GM03348 (cell line): ENCODE results near the gene NLRC5.
"Not testable (repeated sequence)": the region's sequence is repeated elsewhere in the genome, so short reads cannot be mapped to it uniquely, and the experiment has no call there.

Source experiments
- DNase-seq: peaks from one replicate; pipeline ENCODE4 v3.0.0; 2012; ENCODE audit warnings: low spot score

NLRC5 gene

DNA sequence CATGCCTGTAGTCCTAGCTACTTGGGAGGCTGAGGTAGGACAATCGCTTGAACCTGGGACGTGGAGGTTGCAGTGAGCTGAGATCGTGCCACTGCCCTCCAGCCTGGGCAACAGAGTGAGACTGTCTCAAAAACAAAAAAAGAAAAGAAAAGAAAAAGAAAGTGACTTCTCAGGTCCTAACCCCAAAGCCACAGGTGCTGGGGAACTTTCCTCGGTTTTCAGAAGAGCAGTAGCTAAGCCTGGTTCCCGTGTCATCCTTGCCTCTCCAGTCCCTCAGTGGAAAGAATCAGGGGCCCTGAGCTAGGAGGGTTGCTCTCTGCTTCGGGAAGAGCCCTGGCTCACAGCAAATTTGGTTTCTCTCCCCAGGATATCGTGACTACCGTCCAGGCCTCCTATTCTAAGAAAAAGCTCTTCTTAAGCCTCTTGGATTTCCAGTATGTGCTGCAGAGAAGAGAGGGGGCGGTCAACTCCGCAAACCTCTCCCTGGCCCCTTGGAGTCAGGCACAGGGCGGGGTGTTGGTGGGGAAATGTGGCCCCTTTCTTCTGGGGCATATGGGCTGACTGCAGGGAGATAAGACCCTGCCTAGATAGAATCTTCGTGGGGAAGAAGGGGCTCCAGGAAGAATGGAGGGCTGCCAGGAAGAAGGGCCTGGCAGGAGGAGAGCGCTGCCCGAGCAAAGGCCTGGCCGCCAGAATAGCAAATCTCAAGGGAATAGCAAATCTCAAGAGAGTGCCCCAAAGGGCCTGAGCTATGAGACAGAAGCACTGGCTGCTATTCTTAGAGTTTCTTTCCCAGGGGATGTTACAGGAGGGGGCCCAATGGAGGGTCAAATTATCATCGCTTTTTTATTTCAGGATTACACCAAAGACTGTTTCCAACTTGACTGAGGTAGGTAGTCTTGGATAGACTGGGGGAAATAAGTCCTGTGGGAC is 8.3 kb upstream of the NLRC5 start:
- no peak for DNase-seq

DNA sequence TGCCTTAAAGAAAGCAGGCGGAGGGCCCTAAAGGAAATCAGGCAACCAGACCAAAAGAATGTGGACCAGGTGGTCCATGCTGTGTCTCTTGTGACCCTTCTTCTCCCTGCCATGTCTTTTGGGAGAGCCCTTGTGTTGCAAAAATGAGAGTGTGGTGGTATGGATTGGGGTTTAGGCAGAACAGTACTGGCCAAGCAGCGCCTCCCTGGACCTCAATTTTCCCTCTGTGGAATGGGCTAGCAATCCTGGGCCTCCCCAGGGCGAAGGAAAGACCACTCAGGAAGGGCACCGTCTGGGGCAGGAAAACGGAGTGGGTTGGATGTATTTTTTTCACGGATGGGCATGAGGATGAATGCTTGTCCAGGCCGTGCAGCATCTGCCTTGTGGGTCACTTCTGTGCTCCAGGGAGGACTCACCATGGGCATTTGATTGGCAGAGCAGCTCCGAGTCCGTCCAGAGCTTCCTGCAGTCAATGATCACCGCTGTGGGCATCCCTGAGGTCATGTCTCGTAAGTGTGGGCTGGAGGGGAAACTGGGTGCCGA is 7.6 kb upstream of the NLRC5 start:
- DNase-seq, result no peak

DNA sequence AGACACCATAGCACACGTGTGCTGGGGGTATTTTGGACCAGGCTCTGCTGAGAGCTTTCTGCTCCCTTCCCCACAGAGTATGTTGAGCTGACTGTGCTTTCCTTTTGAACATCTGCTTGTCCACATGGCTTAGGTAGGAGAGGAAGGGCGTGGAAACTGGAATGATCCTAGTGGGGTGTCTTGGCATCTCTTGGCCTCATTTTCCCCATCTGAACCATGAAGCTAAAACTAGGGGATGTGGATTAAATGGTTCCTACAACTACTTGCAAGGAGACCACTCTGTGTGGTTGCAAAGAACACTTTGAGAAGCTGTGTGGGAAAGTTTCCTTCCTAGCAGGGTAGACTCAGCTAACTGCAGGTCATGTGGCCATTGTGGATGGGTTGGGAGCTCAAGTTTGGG is 6.7 kb upstream of the NLRC5 start:
- no peak for DNase-seq

DNA sequence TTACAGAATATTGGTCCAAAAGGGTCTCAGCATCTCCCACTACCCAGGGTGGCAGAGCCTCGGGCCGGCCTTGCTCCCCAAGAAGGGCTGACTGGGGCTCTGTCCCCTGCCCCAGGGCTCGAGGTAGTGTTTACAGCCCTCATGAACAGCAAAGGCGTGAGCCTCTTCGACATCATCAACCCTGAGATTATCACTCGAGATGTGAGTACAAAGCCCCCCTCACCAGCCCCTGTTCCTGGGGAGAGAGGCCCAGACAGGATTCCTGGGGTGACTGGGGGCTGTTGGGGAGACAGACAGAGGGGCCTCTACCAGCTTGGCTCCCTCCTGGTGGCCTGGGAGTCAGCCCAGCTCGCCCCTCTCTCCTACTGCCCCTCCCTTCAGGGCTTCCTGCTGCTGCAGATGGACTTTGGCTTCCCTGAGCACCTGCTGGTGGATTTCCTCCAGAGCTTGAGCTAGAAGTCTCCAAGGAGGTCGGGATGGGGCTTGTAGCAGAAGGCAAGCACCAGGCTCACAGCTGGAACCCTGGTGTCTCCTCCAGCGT is 6.1 kb upstream of the NLRC5 start:
- no peak for DNase-seq

DNA sequence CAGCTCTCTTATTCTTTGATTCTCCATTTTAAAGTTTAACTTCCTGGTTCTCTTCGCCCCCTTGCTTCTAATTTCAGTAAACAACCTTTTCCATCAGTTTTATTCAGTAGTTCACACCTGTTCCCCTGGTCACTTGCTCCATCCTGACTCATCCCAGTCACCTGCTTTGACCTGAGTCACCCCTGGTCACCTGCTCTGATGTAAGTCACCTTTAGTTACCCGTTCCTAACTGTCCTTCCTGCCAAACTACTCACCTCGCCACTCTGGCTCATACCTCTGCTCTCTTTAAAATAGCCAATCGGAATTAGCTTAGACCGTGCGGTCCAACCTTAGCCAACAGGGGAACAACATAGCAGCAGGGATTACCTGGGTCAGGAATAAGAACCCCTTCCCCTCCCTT is 4.7 kb upstream of the NLRC5 start:
- DNase-seq, result no peak

DNA sequence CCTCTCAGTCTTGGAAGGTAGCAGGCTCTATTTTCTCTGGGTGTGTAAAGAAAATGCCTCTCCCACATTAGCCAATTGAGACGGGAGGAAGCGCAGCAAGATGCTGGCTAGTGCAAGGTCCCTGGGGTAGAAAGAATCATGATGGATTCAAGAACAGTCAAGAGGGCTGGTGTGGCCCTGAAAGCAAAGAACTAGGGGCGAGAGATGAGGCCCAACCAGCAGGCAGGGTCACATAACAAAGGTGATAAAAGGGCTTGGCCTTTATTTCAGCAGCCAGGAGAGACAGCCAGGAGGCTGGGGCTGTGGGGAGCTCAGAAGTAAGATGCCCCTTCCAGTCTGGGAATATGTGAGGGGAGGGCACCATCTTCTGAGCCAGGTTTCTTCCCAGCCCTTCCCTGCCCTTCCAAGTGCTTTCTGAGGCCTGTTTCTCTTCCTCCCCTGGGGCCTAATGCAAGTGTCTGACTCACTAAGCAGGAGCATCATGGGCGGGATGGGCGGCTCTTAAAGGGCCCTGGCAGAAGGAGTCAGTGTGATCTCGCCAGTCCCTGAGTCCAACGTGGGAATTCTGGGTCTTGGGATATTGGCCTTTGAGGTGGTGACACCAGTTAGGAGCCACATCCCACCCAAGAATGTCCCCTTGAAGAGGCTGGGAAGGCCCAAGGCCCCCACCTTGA is 3.9 kb upstream of the NLRC5 start:
- peak; percentile 94 for DNase-seq

DNA sequence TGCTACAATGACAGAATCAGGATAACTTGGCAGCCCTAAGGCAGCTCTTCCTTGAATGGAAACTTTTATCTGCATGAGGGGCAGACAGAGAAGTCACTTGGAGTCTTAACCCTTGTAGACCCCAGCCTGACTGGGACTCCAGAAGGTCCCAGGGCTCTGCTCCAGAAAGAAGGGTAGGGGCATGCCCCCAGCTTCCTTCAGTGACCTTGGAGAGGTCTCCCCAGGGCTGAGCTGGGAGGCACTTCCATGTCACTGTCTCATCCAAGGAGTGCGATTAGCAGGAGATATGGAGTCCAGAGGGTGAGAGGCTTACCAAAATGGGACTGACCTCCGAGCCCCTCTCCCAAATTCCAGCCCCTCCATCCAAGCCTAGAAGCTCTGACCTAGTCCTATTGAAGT is 3.4 kb upstream of the NLRC5 start:
- no peak for DNase-seq

DNA sequence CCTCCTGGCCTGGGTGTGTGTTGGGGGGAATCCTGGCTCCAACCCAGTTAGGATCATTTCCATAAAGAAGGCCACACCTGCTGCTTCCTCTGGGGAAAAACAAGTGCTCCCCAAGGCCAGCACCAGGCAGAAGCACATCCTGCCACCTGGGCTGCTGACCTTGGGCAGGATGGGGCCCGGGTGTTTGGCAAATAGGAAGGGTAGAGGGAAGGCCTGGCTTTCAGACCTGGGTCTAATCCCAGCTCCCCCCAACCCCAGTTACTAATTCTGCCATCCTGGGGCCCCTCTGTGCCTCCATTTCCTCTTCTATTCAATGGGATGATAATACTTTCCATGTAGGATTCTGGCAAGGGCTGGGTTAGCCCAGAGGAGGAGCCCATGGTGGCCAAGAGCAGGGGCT is 3.0 kb upstream of the NLRC5 start:
- DNase-seq, result no peak

DNA sequence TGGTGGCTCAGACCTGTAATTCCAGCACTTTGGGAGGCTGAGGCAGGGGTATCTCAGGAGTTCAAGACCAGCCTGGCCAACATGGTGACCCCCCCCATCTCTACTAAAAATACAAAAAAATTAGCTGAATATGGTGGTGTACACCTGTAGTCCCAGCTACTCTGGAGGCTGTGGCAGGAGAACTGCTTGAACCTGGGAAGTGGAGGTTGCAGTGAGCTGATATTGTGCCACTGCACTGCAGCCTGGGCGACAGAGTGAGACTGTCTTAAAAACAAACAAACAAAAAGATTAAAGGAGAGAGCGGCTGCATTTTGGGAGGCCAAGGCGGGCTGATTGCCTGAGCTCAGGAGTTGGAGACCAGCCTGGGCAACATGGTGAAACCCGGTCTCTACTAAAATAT is 2.4 kb upstream of the NLRC5 start:
- not testable (repeated sequence) for DNase-seq

DNA sequence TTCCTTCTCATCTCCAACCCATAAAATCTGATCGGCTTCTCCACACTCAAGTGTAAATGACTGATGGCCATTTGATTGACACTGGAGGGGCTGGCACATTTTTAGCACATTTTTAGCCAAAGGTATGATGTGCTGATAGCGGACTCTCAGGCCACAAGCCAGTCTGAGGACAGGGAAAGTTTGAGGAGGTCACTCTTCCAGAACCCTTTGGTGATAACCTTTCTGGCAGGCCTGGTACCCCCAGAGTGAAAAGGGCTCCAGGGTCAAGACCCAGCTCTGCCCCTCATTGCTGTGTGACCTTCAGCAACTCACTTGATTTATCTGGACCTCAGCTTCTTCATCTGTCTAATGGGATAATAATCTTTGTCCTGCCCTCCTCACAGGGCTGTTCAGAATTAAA is 1.7 kb upstream of the NLRC5 start:
- DNase-seq, result no peak

DNA sequence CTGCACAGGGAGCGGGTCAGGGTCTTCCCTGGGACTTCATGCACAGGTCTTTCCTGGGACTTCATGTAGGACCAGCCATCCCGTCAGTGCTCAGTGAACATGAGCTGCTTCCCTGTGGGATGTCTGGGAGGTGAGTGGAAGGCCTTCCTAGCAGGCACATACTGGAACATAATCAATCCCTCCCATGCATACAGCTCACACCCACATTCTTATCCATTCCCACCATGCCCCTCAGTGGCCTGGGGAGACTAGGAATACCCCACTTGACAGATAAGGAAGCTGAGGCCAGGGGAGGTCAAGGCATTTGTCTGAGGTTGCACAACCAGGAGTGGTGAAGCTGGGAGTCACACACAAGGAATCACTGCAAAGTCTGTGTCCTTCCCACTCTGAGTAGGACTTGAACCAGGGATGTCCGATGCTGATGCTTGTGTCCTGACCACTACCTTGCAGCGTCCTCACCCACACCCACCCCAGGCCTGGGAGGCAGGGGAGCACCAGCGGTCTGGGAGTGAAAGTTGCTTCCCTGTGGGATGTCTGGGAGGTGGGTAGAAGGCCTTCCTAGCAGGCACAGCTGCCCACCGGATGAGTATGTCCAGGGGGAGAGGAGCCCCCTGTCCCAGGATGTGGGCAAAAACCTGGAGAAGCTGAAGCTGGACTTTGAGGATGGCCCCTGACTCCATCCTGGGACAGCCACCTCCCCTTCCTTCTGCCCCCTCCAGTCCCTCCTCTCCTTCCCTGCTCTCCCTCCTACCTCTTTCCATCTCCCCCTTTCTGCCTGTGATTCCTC is 1.0 kb upstream of the NLRC5 start:
- DNase-seq, result peak; percentile 55

DNA sequence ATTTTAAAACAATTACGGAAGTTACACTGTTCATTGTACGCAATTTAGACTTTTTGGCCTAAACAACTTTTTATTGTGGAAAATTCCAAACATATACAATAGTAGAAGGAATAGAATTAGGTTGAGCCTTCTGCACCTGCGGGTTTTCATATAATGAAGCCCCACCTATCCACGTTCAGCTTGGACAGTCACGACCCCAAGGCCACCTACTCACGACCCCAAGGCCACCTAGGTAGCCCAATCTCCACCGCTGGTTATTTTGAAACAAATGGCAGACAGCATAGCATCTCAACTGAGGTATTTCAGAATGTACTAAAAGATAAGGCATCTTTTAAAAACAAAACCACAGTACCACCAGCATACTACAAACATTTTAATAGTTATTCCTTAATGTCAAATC is 631 bp downstream of the NLRC5 start:
- no peak for DNase-seq

DNA sequence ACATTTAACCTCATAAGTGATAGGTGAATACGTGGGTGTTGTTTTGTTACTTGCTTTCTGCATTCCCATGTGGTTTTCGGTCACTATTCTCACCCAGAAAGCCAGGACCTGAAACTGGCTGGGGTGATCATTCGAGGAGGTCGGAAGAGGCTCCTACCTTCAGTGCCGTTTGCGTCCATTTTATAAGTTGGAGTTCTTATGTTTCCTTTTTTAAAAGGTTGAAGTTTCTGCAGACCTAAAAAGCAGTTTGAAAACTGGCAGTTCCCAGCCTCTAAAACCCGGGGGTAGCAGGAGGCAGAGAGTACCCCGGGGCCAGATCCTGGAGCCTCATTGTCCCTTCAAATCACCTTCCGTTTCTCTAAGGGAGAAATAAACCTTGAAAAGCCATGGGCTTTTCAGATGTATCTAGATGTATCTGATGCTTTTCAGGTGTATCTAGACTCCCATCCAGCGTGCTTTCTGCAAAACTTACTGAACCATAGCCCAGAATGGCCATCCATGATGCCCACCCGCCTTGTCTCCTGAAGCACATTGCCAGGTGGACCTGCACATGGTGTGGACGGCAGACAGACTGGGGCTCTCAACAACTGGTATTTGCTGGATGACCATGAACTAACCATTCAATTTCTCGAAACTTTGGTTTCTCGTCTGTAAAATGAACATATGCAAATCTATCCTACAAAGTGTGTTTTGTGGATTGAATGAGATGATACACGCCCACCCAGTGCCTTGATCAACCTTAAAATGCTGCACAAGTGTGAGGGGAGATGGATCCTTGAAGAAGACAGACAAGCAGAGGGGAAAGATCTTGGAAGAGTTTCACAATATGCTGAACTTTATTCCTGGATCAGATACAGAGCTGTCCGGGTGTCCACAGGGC is 1.3 kb downstream of the NLRC5 start:
- no peak for DNase-seq

DNA sequence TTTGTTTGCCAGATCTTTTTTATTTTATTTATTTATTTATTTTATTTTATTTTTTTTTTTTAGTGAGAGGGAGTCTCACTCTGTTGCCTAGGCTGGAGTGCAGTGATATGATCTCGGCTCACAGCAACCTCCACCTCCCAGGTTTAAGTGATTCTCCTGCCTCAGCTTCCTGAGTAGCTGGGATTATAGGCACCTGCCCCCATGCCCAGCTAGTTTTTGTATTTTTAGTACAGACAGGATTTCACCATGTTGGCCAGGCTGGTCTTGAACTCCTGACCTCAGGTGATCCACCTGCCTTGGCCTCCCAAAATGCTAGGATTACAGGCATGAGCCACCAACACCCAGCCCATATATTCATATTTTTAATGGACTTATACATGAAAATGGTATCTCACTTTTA is 3.1 kb downstream of the NLRC5 start:
- DNase-seq, result not testable (repeated sequence)

DNA sequence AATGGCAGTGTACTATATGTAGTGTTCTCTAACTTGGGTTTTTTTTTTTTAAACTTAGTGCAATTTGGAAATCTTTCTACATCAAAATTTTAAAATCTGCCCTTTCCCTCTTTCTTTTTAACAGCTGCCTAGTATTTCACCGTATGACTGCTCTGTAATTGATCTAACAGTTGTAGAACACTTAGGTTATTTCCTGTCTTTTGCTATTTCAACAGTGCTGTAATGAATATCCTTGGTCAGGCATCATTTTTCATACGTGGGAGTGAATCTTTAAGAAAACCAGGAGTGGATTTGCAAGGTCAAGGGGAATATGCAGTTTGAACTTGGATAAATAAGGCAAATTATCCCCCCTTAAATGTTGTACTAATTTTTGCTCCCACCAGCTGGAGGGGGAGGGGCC is 3.8 kb downstream of the NLRC5 start:
- DNase-seq, result no peak

DNA sequence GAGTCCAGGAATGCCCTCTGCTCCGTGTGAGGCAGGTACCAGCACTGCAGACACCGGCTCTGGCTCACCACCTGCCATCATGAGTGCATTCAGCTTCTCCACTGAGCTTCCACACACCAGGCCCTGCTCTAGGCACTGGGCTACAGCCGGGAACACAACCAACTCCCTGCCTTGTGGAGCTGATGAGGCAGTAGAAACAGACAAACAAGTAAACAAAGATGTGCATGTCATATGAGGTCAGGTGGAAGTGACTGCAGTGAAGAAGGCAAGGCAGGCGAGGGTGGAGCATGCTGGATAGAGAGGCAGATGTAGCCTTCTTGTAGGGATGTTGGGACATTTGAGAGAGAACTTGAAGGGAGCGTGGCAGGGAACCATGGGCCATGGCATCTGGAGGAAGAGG is 5.0 kb downstream of the NLRC5 start:
- DNase-seq, result no peak

DNA sequence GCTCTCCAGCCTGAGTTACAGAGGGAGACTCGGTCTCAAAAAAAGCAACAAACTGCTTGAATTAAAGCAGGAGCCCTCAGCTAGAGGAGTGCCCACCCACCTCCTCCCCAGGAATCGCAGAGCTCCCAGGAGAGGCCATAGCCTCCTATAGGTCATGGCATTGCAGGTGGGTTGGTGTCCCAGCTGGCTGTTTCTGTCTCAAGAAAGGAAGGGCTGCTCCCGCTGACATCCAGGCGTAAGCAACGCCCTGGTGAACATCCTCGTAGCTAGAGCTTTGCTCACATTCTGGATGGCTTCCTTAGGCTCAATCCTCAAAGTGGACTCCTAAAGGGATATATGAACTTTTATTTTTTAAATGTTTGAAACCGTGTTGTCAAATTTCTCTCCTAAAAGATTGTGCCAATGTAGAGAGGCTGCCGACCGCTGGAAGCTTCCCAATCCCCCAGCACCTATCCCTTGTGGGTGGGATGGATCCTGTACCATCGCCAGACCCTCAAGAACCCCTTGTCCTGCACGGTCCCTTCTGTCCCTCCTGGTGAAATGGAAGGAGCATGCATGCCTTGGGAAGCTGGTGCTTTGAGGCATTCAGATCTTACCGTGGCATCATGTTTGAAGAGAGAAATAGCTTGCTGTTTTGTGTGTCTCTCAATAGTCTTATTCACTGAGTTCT is 5.9 kb downstream of the NLRC5 start:
- DNase-seq, result no peak

DNA sequence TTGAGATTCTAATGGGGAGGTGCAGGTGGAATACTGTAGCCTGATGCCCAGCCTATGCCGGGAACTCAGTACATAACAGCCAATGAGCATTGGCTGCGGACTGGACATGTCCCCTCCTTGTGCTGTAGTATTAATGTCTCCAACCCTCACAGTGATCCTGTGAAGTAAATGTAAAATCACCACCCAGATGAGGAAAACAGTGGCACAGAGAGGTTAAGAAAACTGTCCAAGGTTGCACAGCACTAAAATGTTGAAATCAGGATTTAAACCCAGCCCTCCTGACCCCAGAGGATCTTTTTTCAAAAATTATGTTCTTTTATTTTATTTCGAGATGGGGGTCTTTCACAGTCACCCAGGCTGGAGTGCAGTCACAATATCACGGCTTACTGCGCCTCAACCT is 7.9 kb downstream of the NLRC5 start:
- DNase-seq, result no peak

DNA sequence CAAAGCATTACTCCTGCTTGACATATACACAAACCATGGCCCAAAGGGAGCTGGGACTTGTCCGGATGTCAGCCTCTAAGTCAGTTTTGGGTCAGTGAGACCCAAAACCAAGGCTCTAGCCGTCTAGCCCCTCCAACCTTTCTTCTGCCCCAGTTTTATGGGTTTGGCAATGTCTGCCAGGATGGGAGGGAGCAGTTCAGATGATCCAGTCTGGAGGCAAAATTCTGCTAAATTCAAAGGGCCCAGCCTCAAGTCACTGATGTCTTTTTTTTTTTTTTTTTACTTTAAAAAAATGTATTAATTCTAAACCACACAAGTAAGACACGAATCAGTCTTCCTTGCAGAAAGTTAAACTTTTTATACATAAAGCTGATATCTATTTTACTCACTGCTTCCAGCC is 8.6 kb downstream of the NLRC5 start:
- no peak for DNase-seq

DNA sequence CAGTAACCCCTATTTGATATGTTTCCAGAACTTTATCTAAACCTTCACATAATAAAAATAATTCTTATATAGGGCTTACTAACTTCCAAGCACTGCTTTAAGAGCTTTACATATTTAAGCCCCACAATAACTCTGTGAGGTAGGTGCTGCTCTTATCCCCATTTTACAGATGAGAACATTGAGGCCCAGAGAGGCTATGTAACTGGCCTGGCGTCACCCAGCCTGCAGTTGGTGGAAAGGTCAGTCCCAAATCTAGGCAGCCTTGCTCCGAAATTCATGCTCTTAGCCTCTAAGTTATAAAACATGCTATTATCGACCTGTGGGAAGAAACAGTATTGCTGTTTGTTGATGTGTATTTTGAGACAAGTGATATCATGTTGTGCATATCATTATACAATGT is 9.0 kb downstream of the NLRC5 start:
- no peak for DNase-seq

DNA sequence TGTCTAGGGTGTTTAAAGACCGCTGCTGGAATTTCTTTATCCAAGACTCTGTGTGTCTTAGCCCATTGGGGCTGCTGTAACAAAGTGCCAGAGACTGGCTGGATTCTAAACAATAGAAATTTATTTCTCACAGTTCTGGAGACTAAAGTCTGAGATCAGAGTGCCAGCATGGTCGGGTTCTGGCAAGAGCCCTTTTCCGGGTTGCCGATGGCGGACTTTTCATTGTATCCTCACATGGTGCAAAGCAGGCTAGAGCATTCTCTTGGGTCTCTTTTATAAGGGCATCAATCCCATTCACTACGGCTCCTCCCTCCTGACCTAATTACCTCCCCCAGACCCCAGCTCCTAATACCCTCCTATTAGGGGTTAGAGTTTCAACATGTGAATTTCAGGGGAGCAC is 9.5 kb downstream of the NLRC5 start:
- DNase-seq, result no peak
